ENCODE results near the gene ZBED6. TPM values are rescaled to one million over a fixed set of nuclear protein-coding genes. Genes with fewer than 3 reads are reported as not detected.

ZBED6 gene
- total RNA-seq, 1 experiment from 2014 or later: 13.4 TPM

- Mint-ChIP-seq H3K9me3 (peaks cover 31% of the 10 kb centered on the region), H3K36me3 (peaks cover 85% of the 10 kb centered on the region)
- POLR2A ChIA-PET: no interaction called here
These were observed 44.9 kb downstream of the ZBED6 start for GRCh38 chr1:203840208-203840808.

GRCh38 chr1:203842559-203842876, 47.1 kb downstream of the ZBED6 start:
- CTCF ChIA-PET: no interaction called here
- TF ChIP-seq FOXP1 (CRISPR knock-in tag; IDR thresholded peaks at IDR 0.05; ENCODE audit: borderline replicate concordance) (no peak), PREB (CRISPR knock-in tag; IDR thresholded peaks at IDR 0.05; ENCODE audit: borderline replicate concordance) (no peak), AFF4 (CRISPR knock-in tag; IDR thresholded peaks at IDR 0.05; ENCODE audit: borderline replicate concordance) (no peak), ZNF232 (CRISPR knock-in tag; IDR thresholded peaks at IDR 0.05) (no peak), ZNF671 (CRISPR knock-in tag; IDR thresholded peaks at IDR 0.05) (no peak)

More at GRCh38 chr1:203840208-203840808, 44.9 kb downstream of the ZBED6 start:
- no peak for ATAC-seq
- CTCF ChIA-PET: no interaction called here
- Mint-ChIP-seq H3K27ac (no peak overlapping the region), H3K4me3 (no peak overlapping the region), H3K4me1 (peaks cover 7% of the 10 kb centered on the region), H3K27me3 (ENCODE audit: low read depth) (no peaks in the 10 kb centered on the region)
- TF ChIP-seq E2F1 (CRISPR knock-in tag; IDR thresholded peaks at IDR 0.05): no peak
- no peak for TF ChIP-seq ATF1 (CRISPR knock-in tag; IDR thresholded peaks at IDR 0.05)
- TF ChIP-seq HMGA2 (CRISPR knock-in tag; IDR thresholded peaks at IDR 0.05): no peak
- no peak for TF ChIP-seq PRRX2 (CRISPR knock-in tag; IDR thresholded peaks at IDR 0.05)
- TF ChIP-seq ZNF232 (CRISPR knock-in tag; IDR thresholded peaks at IDR 0.05): no peak
- TF ChIP-seq FOXJ3 (CRISPR knock-in tag; IDR thresholded peaks at IDR 0.05; ENCODE audit: borderline replicate concordance): no peak
- no peak for TF ChIP-seq ZNF512 (CRISPR knock-in tag; IDR thresholded peaks at IDR 0.05; ENCODE audit: borderline replicate concordance)
- TF ChIP-seq SMAD4 (CRISPR knock-in tag; IDR thresholded peaks at IDR 0.05): no peak
- TF ChIP-seq ERG (CRISPR knock-in tag; IDR thresholded peaks at IDR 0.05): no peak
- no peak for TF ChIP-seq ZBTB21 (CRISPR knock-in tag; IDR thresholded peaks at IDR 0.05; ENCODE audit: borderline replicate concordance)
- TF ChIP-seq NR3C1 (CRISPR knock-in tag; conservative IDR thresholded peaks at IDR 0.05; ENCODE audit: low read depth): no peak
- TF ChIP-seq CDX4 (CRISPR knock-in tag; IDR thresholded peaks at IDR 0.05; ENCODE audit: borderline replicate concordance): no peak
- DNase-seq (ENCODE audit: low spot score): no peak

More at GRCh38 chr1:203842559-203842876, 47.1 kb downstream of the ZBED6 start:
- peaks cover 7% of the 10 kb centered on the region for H3K4me1 Mint-ChIP-seq
- no peaks in the 10 kb centered on the region for H3K27me3 Mint-ChIP-seq (ENCODE audit: low read depth)
- no peak overlapping the region for H3K27ac Mint-ChIP-seq
- POLR2A ChIA-PET: no interaction called here
- ATAC-seq: no peak
- DNase-seq (ENCODE audit: low spot score): no peak
- H3K9me3 Mint-ChIP-seq: peaks cover 31% of the 10 kb centered on the region
- peaks cover 84% of the 10 kb centered on the region for H3K36me3 Mint-ChIP-seq
- H3K4me3 Mint-ChIP-seq: no peak overlapping the region

Data from WTC11 (cell line).